Measurements from ENCODE around the gene SLC25A38. TPM values are rescaled to one million over a fixed set of nuclear protein-coding genes. Genes with fewer than 3 reads are reported as not detected.

Gene SLC25A38
- polyA plus RNA-seq, 3 donors = 5.7 to 8.9 (median 7.5) TPM

DNA sequence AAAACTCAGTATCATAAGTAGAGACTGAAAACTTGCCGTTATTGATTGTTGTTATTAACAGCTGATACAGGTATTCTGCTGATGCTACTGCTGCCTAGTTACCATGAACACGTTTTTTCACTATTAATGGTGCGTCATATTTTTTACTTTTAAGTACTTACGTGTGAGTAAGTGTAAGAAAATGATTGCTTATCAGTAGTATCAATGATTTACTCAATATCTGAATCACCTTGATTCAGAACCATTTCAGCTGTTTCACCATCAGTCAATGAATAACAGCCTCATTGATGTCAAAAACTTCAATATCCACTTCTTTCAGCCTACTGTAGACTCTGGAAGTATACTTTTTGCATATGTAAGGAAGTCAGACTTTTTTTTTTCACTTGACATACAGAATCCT is 49.0 kb upstream of the SLC25A38 start:
- Histone ChIP-seq H3K9ac (ENCODE audit: insufficient read depth, low read length, poor library complexity, severe bottlenecking) (no peak overlapping the region), H3K4me1 (ENCODE audit: control insufficient read depth in 1 of 2, insufficient read depth in 2 of 2, low read length in 2 of 2) (no peaks in the 10 kb centered on the region), H3K9me3 (replicated peaks in 1 of 2; ENCODE audit: control insufficient read depth in 1 of 2, insufficient read depth in 1 of 2, low read length in 2 of 2) (no peaks in the 10 kb centered on the region), H3K27ac (ENCODE audit: low read depth in 1 of 2, low read length in 2 of 2) (no peak overlapping the region), H3K36me3 (replicated peaks in 1 of 2; ENCODE audit: control insufficient read depth in 1 of 2, insufficient read depth in 2 of 2, low read length in 2 of 2) (no peaks in the 10 kb centered on the region), H3K27me3 (ENCODE audit: control insufficient read depth in 2 of 2, insufficient read depth in 2 of 2, low read length in 2 of 2) (no peaks in the 10 kb centered on the region), H3K4me3 (replicated peaks in 1 of 3; ENCODE audit: low read depth in 2 of 3, low read length in 3 of 3) (no peak overlapping the region), H4K20me1 (ENCODE audit: insufficient read depth, low read length) (no peaks in the 10 kb centered on the region), H3K79me2 (ENCODE audit: insufficient read depth, low read length) (no peaks in the 10 kb centered on the region), H3K4me2 (replicated peaks; ENCODE audit: extremely low read depth, low read length, poor library complexity, severe bottlenecking) (no peak overlapping the region), H2AFZ (ENCODE audit: insufficient read depth, low read depth, low read length, poor library complexity, severe bottlenecking) (no peak overlapping the region)
- Mint-ChIP-seq H3K4me1 (no peaks in the 10 kb centered on the region), H3K9me3 (peaks cover 0 to 1% (median 0%) of the 10 kb centered on the region in 7 donors), H3K27ac (no peak overlapping the region), H3K36me3 (no peaks in the 10 kb centered on the region), H3K27me3 (ENCODE audit: low read depth in 3 of 3) (peaks cover 0 to 4% (median 0%) of the 10 kb centered on the region in 3 donors), H3K4me3 (no peak overlapping the region)
- no peak for DNase-seq
- no peak for TF ChIP-seq CTCF (IDR thresholded peaks at IDR 0.05)
- intact Hi-C loops (cut with micrococcal nuclease) = no loop called here
- WGBS (ENCODE audit: insufficient coverage) = no CpG with 5 or more reads among the region's 4 CpGs

- Histone ChIP-seq H3K4me2 (replicated peaks; ENCODE audit: extremely low read depth, low read length, poor library complexity, severe bottlenecking) (no peak overlapping the region), H3K36me3 (replicated peaks in 1 of 2; ENCODE audit: control insufficient read depth in 1 of 2, insufficient read depth in 2 of 2, low read length in 2 of 2) (no peaks in the 10 kb centered on the region), H2AFZ (ENCODE audit: insufficient read depth, low read depth, low read length, poor library complexity, severe bottlenecking) (no peak overlapping the region), H3K4me3 (replicated peaks in 1 of 3; ENCODE audit: low read depth in 2 of 3, low read length in 3 of 3) (no peak overlapping the region), H3K79me2 (ENCODE audit: insufficient read depth, low read length) (no peaks in the 10 kb centered on the region), H3K27me3 (ENCODE audit: control insufficient read depth in 2 of 2, insufficient read depth in 2 of 2, low read length in 2 of 2) (no peaks in the 10 kb centered on the region), H3K4me1 (ENCODE audit: control insufficient read depth in 1 of 2, insufficient read depth in 2 of 2, low read length in 2 of 2) (no peaks in the 10 kb centered on the region), H3K27ac (ENCODE audit: low read depth in 1 of 2, low read length in 2 of 2) (no peak overlapping the region), H3K9ac (ENCODE audit: insufficient read depth, low read length, poor library complexity, severe bottlenecking) (no peak overlapping the region), H3K9me3 (replicated peaks in 1 of 2; ENCODE audit: control insufficient read depth in 1 of 2, insufficient read depth in 1 of 2, low read length in 2 of 2) (no peaks in the 10 kb centered on the region), H4K20me1 (ENCODE audit: insufficient read depth, low read length) (no peaks in the 10 kb centered on the region)
- H3K9me3 Mint-ChIP-seq = peaks cover 0 to 6% (median 0%) of the 10 kb centered on the region in 7 donors
- no peak for TF ChIP-seq CTCF (IDR thresholded peaks at IDR 0.05)
- no peak overlapping the region for H3K27ac Mint-ChIP-seq
- intact Hi-C loops (cut with micrococcal nuclease) = no loop called here
- no peak overlapping the region for H3K4me3 Mint-ChIP-seq
- H3K36me3 Mint-ChIP-seq = no peaks in the 10 kb centered on the region
- no peaks in the 10 kb centered on the region for H3K4me1 Mint-ChIP-seq
- WGBS (ENCODE audit: insufficient coverage) = no CpG with 5 or more reads among the region's 1 CpG
- no peak for DNase-seq
- H3K27me3 Mint-ChIP-seq (ENCODE audit: low read depth in 3 of 3) = peaks cover 1 to 4% (median 2%) of the 10 kb centered on the region in 3 donors
Measured at GRCh38 chr3:39338201-39338600, 45.0 kb upstream of the SLC25A38 start.
